NB4 (cell line): Measurements from ENCODE around the gene PSAPL1.

ENCODE experiments used
- DNase-seq: peaks from one replicate; pipeline ENCODE4 v3.0.0; 2010; ENCODE audit warnings: low read depth
- H3K4me3 ChIP-seq: one replicate; pipeline ENCODE4 v1.5.1; 2011; ENCODE audit warnings: mild to moderate bottlenecking, low read depth, low read length, moderate library complexity
- CTCF ChIP-seq: IDR thresholded peaks from one replicate; pipeline ENCODE4 v1.5.1; 2012; ENCODE audit warnings: low read depth, low read length
- MAX ChIP-seq: IDR thresholded peaks from 2 replicates; pipeline ENCODE4 v1.6.1; 2011; ENCODE audit warnings: low read depth, low read length
- MYC ChIP-seq: IDR thresholded peaks from 2 replicates; pipeline ENCODE4 v1.6.1; 2011; ENCODE audit warnings: low read depth, low read length
- POLR2A ChIP-seq: IDR thresholded peaks from 2 replicates; pipeline ENCODE4 v1.6.1; 2011; ENCODE audit warnings: mild to moderate bottlenecking; ENCODE audit not compliant: insufficient read length; ENCODE audit errors: extremely low read depth

Gene PSAPL1

GRCh38 chr4:7442574-7443162, 7.9 kb upstream of the PSAPL1 start:
- TF ChIP-seq MAX (no peak), CTCF (no peak), POLR2A (no peak), MYC (no peak)
- no peak for DNase-seq
- no peak overlapping the region for H3K4me3 ChIP-seq

- no peak for DNase-seq
- no peak overlapping the region for H3K4me3 ChIP-seq
- no peak for TF ChIP-seq CTCF
- TF ChIP-seq POLR2A, result no peak
- TF ChIP-seq MAX, result no peak
- TF ChIP-seq MYC, result no peak
These were observed 6.5 kb upstream of the PSAPL1 start for GRCh38 chr4:7441201-7441600.

- DNase-seq, result no peak
- no peak for TF ChIP-seq MAX
- TF ChIP-seq POLR2A, result no peak
- TF ChIP-seq CTCF, result no peak
- TF ChIP-seq MYC, result no peak
- no peak overlapping the region for H3K4me3 ChIP-seq
These were observed 5.0 kb upstream of the PSAPL1 start for GRCh38 chr4:7439699-7440098.

GRCh38 chr4:7436256-7436655, 1.5 kb upstream of the PSAPL1 start:
- no peak for DNase-seq
- no peak overlapping the region for H3K4me3 ChIP-seq
- TF ChIP-seq MYC (no peak), POLR2A (no peak), CTCF (no peak), MAX (no peak)

- no peak overlapping the region for H3K4me3 ChIP-seq
- DNase-seq, result no peak
- no peak for TF ChIP-seq MYC
- TF ChIP-seq POLR2A, result no peak
- TF ChIP-seq MAX, result no peak
These were observed 836 bp upstream of the PSAPL1 start for GRCh38 chr4:7435471-7436061.

GRCh38 chr4:7434141-7434765, 477 bp downstream of the PSAPL1 start:
- no peak for DNase-seq
- no peak overlapping the region for H3K4me3 ChIP-seq
- TF ChIP-seq MYC (no peak), MAX (no peak), CTCF (no peak), POLR2A (no peak)
